Activated T-helper 1 cell treated with anti-CD3 and anti-CD28 coated beads, Interleukin-12 subunit alpha, Interleukin-12 subunit beta, Interleukin-2, Interleukin-4 antibody, amounts not matched to agents 30 ng/mL and 10 ng/mL and 1 ng/mL, durations not matched to agents 14 hours and 24 hours and 36 hours (primary cell): ENCODE results near the gene KRR1. TPM values are rescaled to one million over a fixed set of nuclear protein-coding genes. Genes with fewer than 3 reads are reported as not detected.
"Not testable (repeated sequence)": the region's sequence is repeated elsewhere in the genome, so short reads cannot be mapped to it uniquely, and the experiment has no call there.

Experiments used
- DNase-seq: peaks from one replicate; pipeline ENCODE4 v3.0.0; 2021; ENCODE audit warnings: low spot score
- H3K27ac Mint-ChIP-seq: one replicate; pipeline ENCODE4 v1.8.0; 2021; ENCODE audit warnings: mild to moderate bottlenecking, mixed read lengths
- H3K27me3 Mint-ChIP-seq: one replicate; pipeline ENCODE4 v1.8.0; 2022; ENCODE audit warnings: mild to moderate bottlenecking, moderate library complexity, mixed read lengths; ENCODE audit not compliant: insufficient read depth
- H3K36me3 Mint-ChIP-seq: one replicate; pipeline ENCODE4 v1.8.0; 2021; ENCODE audit warnings: low read depth, mixed read lengths
- H3K4me1 Mint-ChIP-seq: one replicate; pipeline ENCODE4 v1.8.0; 2021; ENCODE audit warnings: low read depth, mixed read lengths
- H3K4me3 Mint-ChIP-seq: one replicate; pipeline ENCODE4 v1.8.0; 2021; ENCODE audit warnings: mild to moderate bottlenecking, moderate library complexity, mixed read lengths
- H3K9me3 Mint-ChIP-seq: one replicate; pipeline ENCODE4 v1.8.0; 2021; ENCODE audit warnings: mixed read lengths
- intact Hi-C: fragments of 100-400 bp; cut with micrococcal nuclease; formaldehyde crosslinking; loops from one replicate; pipeline ENCODE4 v1.15.1; 2024
- total RNA-seq: library from RNA; stranded (reverse); gene quantifications from 2 replicates; pipeline ENCODE4 v1.2.3, GENCODE V29; 2022

Gene KRR1
- total RNA-seq, 1 donor from 2014 or later: 130 TPM

DNA sequence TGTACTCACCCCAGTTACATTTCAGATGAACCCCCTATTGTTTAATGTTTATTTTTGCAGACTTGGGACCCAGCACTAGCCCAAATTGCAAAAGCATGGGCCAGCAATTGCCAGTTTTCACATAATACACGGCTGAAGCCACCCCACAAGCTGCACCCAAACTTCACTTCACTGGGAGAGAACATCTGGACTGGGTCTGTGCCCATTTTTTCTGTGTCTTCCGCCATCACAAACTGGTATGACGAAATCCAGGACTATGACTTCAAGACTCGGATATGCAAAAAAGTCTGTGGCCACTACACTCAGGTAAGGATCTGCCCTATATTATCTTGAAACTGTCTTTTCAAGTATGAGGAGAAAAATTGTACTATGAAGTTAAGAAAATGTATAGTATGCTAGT lies 29.6 kb downstream of the KRR1 start:
- peaks cover 15% of the 10 kb centered on the region for H3K36me3 Mint-ChIP-seq
- H3K4me3 Mint-ChIP-seq: peak overlapping the region; percentile 89
- H3K27me3 Mint-ChIP-seq: peaks cover 2% of the 10 kb centered on the region
- DNase-seq: no peak
- H3K27ac Mint-ChIP-seq: peak overlapping the region; percentile 98
- intact Hi-C loops: loop anchor here (2.0 to 10.0 kb wide), 5 partner anchors 25 to 1583 kb away; partner anchors contain the start of gene E2F7
- no peaks in the 10 kb centered on the region for H3K9me3 Mint-ChIP-seq
- peaks cover 83% of the 10 kb centered on the region for H3K4me1 Mint-ChIP-seq

DNA sequence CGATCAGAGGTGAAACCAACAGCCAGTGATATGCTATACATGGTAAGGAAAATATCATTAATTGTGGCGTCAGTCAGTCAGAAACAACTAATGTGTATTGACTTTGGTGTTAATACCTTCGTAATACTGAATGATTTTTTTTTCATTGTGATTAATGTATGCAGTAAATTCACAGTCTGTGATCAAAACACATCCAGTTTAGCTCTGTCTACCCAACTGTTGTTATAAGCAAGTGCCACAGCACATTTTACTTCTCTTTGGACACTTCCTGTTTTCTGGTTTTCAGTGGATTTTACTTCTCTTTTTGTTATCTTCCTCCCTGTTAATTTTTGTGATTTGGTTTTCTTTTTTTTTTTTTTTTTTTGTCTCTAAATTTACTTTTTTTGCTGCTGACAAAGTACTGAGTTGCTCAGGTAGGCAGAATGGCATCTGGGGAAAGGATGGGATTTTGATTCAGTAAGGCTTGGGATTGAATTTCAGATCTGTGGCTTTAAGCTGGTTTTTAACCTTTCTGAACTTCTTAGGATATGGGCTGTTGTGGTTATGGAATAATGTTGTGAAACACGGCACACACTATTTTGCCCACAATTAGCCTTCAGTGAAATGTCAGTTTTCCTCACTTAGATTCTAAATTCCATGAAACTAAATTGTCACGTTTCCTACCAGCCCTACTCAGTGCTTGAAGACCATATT lies 30.2 kb downstream of the KRR1 start:
- H3K4me1 Mint-ChIP-seq: peaks cover 83% of the 10 kb centered on the region
- no peaks in the 10 kb centered on the region for H3K9me3 Mint-ChIP-seq
- peaks cover 15% of the 10 kb centered on the region for H3K36me3 Mint-ChIP-seq
- H3K4me3 Mint-ChIP-seq: peak overlapping the region; percentile 89
- intact Hi-C loops: loop anchor here (2.0 to 10.0 kb wide), 5 partner anchors 24 to 1584 kb away; partner anchors contain the start of gene E2F7
- H3K27me3 Mint-ChIP-seq: peaks cover 2% of the 10 kb centered on the region
- no peak for DNase-seq
- peak overlapping the region; percentile 98 for H3K27ac Mint-ChIP-seq

DNA sequence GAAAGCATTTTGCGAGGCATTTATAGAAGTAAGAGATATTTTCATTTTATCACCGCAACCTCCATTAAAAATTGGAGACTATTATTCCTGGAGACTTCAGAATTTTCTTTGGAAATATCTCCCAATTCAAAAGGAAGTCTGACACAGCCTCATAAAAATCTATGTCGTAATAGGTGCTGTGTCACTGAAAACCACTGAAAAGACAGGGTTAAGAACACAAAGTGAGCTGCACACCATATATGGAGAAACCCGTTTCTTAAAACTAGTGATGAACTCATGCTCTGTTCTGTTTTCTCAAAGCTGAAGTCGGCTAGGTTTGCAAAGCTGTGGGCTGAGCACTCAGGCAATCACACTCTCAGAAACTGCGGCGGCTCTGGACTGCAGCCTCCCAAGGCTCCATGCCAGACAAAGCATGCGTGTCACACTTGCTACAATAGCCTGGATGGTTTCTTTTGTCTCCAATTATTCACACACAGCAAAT lies 30.9 kb downstream of the KRR1 start, which contains the start of gene GLIPR1:
TSS of gene GLIPR1 (plus strand) at position 287 of the 481 bp plus-strand sequence. CDS start at position 413, 126 bp downstream.
- no peaks in the 10 kb centered on the region for H3K9me3 Mint-ChIP-seq
- H3K4me3 Mint-ChIP-seq: peak within 1 kb of the TSS; percentile 89
- H3K27ac Mint-ChIP-seq: peak within 1 kb of the TSS; percentile 98
- peak; percentile 70 for DNase-seq
- H3K27me3 Mint-ChIP-seq: peaks cover 2% of the 10 kb centered on the region
- H3K36me3 Mint-ChIP-seq: peaks cover 15% of the 10 kb centered on the region
- peaks cover 83% of the 10 kb centered on the region for H3K4me1 Mint-ChIP-seq
- intact Hi-C loops: loop anchor here (1.0 to 10.0 kb wide), 19 partner anchors 9 to 1584 kb away; partner anchors contain the start of genes E2F7, GLIPR1L1, GLIPR1L2 and KRR1

DNA sequence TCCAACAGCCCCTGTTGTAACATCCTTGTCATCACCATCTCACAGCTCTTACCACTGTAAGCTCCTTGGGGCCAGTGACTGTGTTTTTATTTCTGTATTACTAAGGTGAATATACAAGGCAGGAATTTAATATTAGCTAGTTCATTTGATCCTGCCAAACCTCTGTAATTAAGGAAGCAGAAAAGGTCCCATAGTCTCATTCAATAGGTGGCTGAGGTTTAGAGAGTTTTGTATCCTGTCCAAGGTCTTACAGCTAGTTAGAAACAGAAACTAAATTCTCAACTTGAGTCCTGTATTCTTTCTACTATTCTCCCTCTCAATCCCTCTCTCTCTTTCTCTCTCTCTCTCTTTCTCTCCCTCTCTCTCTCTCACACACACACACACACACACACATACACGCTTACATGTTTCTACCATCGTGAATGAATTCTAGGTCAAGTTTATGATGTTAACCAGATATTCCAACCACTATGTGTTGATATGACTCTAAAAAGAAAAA lies 31.4 kb downstream of the KRR1 start:
- H3K27me3 Mint-ChIP-seq: peaks cover 2% of the 10 kb centered on the region
- intact Hi-C loops: loop anchor here (1.0 to 10.0 kb wide), 20 partner anchors 9 to 1585 kb away; partner anchors contain the start of genes ATXN7L3B, E2F7, GLIPR1L1 and GLIPR1L2
- H3K27ac Mint-ChIP-seq: peak overlapping the region; percentile 98

DNA sequence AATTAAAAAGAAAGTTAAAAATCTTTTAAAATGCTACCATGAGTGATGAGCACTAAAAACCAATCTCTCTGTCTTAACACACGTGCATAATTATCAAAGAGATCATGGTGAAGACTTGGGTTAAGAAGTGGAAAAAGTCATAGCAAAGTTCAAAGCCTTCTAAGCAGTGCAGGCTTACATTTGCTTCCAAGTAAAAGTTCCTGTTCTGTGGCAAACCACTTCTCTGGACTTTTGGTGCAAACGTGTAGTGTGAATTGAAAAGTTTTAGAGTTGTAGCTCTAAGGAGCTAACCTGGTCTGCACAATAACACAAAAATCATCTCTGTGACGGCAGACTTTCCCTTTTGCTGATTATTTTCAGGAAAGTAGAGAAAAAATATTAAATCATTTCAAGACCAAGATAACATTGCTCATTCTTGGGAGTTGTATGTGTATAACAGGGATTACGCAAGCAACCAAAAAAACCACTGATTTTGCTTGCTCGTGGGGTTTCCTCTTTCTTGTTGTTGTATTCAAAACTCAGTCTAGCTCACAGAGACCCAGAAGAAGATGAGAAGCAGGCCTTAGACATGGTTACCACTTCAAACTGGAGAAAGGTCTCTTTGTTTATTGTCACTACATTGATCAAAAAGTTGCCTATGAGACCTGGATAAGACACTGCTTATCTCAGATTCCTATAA lies 33.2 kb downstream of the KRR1 start:
- no peaks in the 10 kb centered on the region for H3K9me3 Mint-ChIP-seq
- DNase-seq: peak; percentile 27
- peak overlapping the region; percentile 65 for H3K27ac Mint-ChIP-seq
- peaks cover 3% of the 10 kb centered on the region for H3K36me3 Mint-ChIP-seq
- H3K4me3 Mint-ChIP-seq: no peak overlapping the region
- peaks cover 8% of the 10 kb centered on the region for H3K27me3 Mint-ChIP-seq
- intact Hi-C loops: loop anchor here (1.0 to 5.0 kb wide), 3 partner anchors 163 to 977 kb away; partner anchors contain the start of gene ATXN7L3B
- peaks cover 65% of the 10 kb centered on the region for H3K4me1 Mint-ChIP-seq

More for the DNA sequence above, 31.4 kb downstream of the KRR1 start:
- no peak for DNase-seq
- peaks cover 81% of the 10 kb centered on the region for H3K4me1 Mint-ChIP-seq
- no peaks in the 10 kb centered on the region for H3K9me3 Mint-ChIP-seq
- H3K36me3 Mint-ChIP-seq: peaks cover 13% of the 10 kb centered on the region
- peak overlapping the region; percentile 89 for H3K4me3 Mint-ChIP-seq

DNA sequence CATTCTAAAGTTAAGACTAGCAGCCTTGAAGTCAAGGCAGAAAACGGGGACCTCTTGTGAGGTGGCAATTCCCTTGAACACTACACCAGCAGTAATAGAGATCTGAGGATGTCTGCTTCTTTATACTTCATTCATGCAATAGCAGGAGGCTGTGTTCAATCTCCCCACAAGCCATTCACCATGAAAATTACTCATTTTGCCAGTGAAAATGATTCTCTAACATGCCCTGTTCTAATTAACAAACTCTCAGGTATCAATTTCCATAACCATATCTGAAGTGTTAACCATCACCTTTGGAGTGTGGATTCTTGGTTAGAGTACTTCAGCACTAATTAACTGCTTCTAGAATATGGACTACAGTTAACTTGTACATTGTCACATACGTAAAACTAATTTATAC lies 34.3 kb downstream of the KRR1 start:
- Mint-ChIP-seq H3K4me1 (peaks cover 54% of the 10 kb centered on the region), H3K27ac (no peak overlapping the region), H3K4me3 (no peak overlapping the region), H3K36me3 (peaks cover 2% of the 10 kb centered on the region), H3K9me3 (no peaks in the 10 kb centered on the region), H3K27me3 (peaks cover 10% of the 10 kb centered on the region)
- DNase-seq: no peak
- intact Hi-C loops: loop anchor here (5.0 kb wide), 1 partner anchor 940 kb away; the partner anchor contains the start of gene ATXN7L3B

DNA sequence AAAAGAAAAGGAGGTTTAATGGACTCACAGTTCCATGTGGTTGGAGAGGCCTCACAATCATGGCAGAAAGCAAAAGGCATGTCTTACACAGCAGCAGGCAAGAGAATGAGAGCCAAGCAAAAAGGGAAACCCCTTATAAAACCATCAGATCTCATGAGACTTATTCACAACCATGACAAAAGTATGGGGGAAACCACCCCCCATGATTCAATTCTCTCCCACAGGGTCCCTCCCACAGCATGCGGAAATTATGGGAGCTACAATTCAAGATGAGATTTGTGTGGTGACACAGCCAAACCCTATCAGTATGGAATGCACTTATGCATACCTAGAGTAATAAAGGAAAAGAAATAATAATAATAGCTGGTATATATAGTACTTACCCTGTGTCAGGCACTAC lies 35.3 kb downstream of the KRR1 start:
- Mint-ChIP-seq H3K9me3 (no peaks in the 10 kb centered on the region), H3K27me3 (peaks cover 10% of the 10 kb centered on the region), H3K4me3 (no peak overlapping the region), H3K27ac (no peak overlapping the region), H3K36me3 (peaks cover 2% of the 10 kb centered on the region), H3K4me1 (peaks cover 43% of the 10 kb centered on the region)
- intact Hi-C loops: loop anchor here (5.0 kb wide), 1 partner anchor 939 kb away; the partner anchor contains the start of gene ATXN7L3B
- no peak for DNase-seq

DNA sequence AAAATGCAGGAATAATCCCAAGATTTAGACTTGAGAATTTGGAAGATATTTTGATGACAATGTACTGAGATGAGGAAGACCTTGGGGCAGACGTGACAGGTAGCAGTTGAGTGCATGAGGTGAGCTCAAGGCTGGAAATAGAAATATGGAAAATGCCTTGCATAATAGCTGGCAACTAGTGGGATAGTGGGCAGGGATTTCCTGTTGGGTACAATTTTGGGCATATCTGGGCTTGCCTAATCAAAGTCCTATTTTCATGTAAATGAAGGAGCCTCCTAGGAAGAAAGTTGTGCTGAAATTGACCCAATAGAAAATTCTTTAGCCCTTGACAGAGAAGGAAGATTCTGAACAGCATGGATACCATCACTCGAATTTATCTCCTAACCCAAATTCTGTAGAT lies 37.3 kb downstream of the KRR1 start:
- H3K36me3 Mint-ChIP-seq: no peaks in the 10 kb centered on the region
- DNase-seq: no peak
- H3K9me3 Mint-ChIP-seq: no peaks in the 10 kb centered on the region
- H3K27ac Mint-ChIP-seq: no peak overlapping the region
- H3K4me3 Mint-ChIP-seq: no peak overlapping the region
- peaks cover 12% of the 10 kb centered on the region for H3K27me3 Mint-ChIP-seq
- intact Hi-C loops: no loop called here
- H3K4me1 Mint-ChIP-seq: peaks cover 24% of the 10 kb centered on the region

DNA sequence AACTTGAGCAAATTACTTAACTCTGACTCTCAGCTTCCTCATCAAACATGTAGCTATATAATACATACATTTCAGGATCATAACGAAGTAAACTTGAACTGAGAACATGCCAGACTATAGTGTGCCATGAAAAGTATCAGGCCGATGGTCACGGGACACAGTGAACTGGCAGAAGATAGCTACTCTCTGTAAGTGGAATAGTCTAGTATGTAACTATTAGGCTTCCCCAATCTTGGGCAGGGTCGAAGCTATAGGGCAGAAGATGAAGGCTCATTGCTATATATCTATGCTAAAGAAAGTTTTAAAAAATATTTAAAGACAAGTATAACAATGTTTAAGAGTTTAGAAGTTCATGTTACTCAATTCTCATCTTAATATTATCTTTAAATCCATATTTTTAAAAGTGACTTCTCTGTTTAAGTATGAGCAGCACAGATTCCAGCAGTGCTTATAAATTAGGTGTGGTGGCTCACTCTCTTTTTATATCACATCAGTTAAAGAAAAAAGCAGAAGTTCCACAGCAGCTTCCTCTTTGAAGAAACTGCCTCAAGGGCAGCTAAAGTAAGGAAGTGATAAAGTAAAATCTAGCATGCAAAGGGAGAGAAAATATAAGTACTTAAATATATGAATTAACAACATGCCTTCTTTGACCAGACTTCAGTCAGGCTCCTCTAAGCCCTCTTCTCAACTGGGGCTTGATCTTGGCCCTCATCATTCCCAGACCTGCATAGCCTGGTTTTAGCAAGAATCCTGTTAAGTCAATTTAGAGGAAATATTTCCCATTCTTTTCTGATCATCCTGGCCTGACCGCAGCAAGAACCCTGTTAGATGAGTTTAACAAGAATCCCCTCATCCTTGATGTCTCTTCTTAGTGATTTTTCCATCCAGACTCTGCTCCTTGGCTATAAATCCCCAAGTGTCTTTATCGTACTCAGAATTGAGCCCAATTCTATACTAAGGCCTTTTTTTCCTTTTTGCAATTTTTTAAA lies 39.2 kb downstream of the KRR1 start:
- Mint-ChIP-seq H3K27ac (no peak overlapping the region), H3K36me3 (no peaks in the 10 kb centered on the region), H3K4me3 (no peak overlapping the region), H3K27me3 (peaks cover 12% of the 10 kb centered on the region), H3K9me3 (no peaks in the 10 kb centered on the region), H3K4me1 (peaks cover 5% of the 10 kb centered on the region)
- intact Hi-C loops: no loop called here
- DNase-seq: no peak

DNA sequence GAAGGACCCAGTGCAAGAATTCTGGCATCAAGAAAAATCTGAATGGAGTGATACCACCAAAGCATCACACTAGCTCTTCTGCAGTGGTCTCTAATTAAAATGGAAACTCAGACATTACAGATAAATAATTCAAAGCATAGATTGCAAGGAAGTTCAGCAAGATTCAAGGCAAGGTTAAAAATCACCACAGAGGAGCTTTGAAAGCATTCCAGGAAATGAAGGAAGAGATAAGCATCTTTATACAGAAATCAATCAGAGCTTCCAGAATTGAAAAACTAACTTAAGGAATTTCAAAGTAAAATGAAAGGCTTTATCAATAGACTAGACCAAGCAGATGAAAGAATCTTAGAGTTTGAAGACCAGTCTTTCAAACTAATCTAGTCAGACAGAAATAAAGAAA lies 51.2 kb downstream of the KRR1 start:
- H3K27me3 Mint-ChIP-seq: peaks cover 13% of the 10 kb centered on the region
- peaks cover 8% of the 10 kb centered on the region for H3K36me3 Mint-ChIP-seq
- H3K4me3 Mint-ChIP-seq: no peak overlapping the region
- intact Hi-C loops: no loop called here
- H3K9me3 Mint-ChIP-seq: peaks cover 14% of the 10 kb centered on the region
- peaks cover 35% of the 10 kb centered on the region for H3K4me1 Mint-ChIP-seq
- no peak for DNase-seq
- no peak overlapping the region for H3K27ac Mint-ChIP-seq

DNA sequence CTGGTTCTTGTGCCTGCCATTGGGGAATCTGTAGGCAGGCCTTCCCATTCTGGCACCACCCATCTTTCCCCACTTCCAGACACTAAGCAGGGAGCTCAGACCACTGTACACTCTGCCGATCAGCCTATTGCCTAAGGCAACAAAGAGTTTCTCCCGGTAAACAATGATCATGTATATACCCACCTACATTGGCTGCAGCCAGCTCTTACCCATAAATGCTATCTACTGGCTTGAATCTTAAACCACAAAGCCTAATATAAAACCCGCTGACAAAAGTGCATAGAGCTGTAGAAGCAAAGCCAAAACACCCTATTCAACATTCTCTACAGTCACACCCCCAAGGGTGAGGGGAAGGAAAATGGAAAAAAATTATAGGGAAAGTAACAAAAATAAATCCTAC lies 51.7 kb downstream of the KRR1 start:
- no peak for DNase-seq
- Mint-ChIP-seq H3K4me1 (peaks cover 35% of the 10 kb centered on the region), H3K4me3 (no peak overlapping the region)

DNA sequence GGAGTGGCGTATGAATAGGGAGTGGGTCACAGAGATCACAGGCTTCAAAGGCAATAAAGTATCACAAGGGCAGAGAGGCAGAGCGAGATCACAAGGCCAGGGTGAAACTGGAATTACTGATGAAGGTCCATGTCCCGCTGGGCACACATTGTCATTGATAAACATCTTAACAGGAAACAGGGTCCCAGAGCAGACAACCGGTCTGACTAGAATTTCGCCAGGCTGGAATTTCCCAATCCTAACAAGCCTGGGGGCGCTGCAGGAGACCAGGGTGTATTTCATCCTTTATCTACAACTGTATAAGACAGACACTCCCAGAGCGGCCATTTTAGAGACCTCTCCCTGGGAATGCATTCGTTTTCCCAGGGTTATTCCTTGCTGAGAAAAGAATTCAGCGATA lies 53.5 kb downstream of the KRR1 start:
- not testable (repeated sequence) for DNase-seq, H3K36me3 Mint-ChIP-seq, H3K27ac Mint-ChIP-seq, H3K4me3 Mint-ChIP-seq
- Mint-ChIP-seq H3K27me3 (peaks cover 14% of the 10 kb centered on the region), H3K9me3 (peaks cover 14% of the 10 kb centered on the region), H3K4me1 (peaks cover 35% of the 10 kb centered on the region)
- intact Hi-C loops: loop anchor here (2.0 kb wide), 1 partner anchor 23 kb away; the partner anchor contains the start of gene GLIPR1

More for the DNA sequence above, 51.7 kb downstream of the KRR1 start:
- peaks cover 8% of the 10 kb centered on the region for H3K36me3 Mint-ChIP-seq
- H3K27ac Mint-ChIP-seq: no peak overlapping the region
- peaks cover 16% of the 10 kb centered on the region for H3K27me3 Mint-ChIP-seq
- peaks cover 14% of the 10 kb centered on the region for H3K9me3 Mint-ChIP-seq
- intact Hi-C loops: no loop called here
